ENCODE results near the gene PRSS50. TPM values are rescaled to one million over a fixed set of nuclear protein-coding genes. Genes with fewer than 3 reads are reported as not detected.

The PRSS50 gene
- total RNA-seq (2022; extraction: Qiagen RNA extraction; ENCODE audit: low read depth), result not detected in 5 replicates

GRCh38 chr3:46717447-46718231 is at the start of gene PRSS50:
PRSS50 (minus strand) TSS chr3:46717869; CDS start chr3:46717824, 45 bp downstream.

DNA sequence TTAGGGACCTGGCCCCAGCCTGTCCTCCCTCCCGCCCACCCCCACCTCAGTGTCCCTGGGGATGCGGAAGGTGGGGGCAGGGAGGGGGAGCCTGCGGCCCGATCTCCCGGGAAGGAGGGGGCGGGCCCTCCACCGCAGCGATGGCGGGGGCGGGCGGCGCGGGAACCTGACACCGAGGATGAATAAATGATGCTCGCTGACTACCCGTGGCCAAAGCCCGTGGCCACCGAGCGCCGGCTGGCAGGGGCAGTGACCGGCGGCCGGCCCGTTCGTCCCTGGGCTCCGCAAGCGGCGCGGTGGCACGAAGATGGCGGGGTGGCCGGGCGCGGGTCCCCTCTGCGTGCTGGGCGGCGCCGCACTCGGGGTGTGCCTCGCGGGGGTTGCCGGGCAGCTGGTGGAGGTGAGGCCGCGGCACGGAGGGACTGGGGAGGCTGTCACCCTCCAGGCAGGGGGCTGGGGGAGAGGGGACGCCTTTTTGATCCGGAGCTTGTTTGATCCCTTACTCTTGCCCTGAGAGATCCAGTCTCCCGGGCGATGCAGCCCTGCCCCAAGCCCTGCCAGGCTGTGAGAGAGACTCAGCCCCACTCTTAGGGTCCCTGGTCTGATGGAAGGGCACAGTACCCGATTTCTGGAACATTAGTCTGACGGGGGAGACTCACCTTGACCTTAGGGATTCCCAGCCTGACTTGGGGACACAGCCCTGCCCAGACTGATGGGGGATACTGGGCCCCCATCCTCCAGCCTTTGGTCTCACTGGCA is 16.3 kb downstream of the PRSS50 start, which contains the start of gene TMIE:
Gene TMIE (plus strand): TSS at position 212 of the 759 bp plus-strand sequence. CDS start 96 bp downstream, at position 308.

GRCh38 chr3:46693038-46693891 is 24.4 kb downstream of the PRSS50 start, which contains the start of gene ALS2CL:
ALS2CL (minus strand) TSS chr3:46693679; CDS start chr3:46689440, 4,239 bp downstream.

Other genes starting within 250 kb of the PRSS50 start
- gene RTP3, start 219.9 kb downstream of the PRSS50 start, total RNA-seq (2022; extraction: Qiagen RNA extraction; ENCODE audit: low read depth), result not detected in 5 replicates
- 0.04 TPM in 1 of 5 replicates, not detected in the others for gene LRRC2, start 151.6 kb downstream of the PRSS50 start, total RNA-seq (2022; extraction: Qiagen RNA extraction; ENCODE audit: low read depth)
- gene FAM240A, start 105.3 kb downstream of the PRSS50 start, total RNA-seq (2022; extraction: Qiagen RNA extraction; ENCODE audit: low read depth), result not detected in 5 replicates
- 6.1 to 7.2 TPM (median 6.8 TPM) in 5 replicates for gene ALS2CL, start 24.2 kb downstream of the PRSS50 start, total RNA-seq (2022; extraction: Qiagen RNA extraction; ENCODE audit: low read depth)
- 0.07 to 0.30 TPM (median 0.16 TPM) in 5 replicates for gene TMIE, start 16.5 kb downstream of the PRSS50 start, total RNA-seq (2022; extraction: Qiagen RNA extraction; ENCODE audit: low read depth)
- not detected in 5 replicates for gene MYL3, start 145.6 kb upstream of the PRSS50 start, total RNA-seq (2022; extraction: Qiagen RNA extraction; ENCODE audit: low read depth)
- 0.18 to 0.83 TPM (median 0.45 TPM) in 4 of 5 replicates, not detected in the other for gene PTH1R, start 159.9 kb upstream of the PRSS50 start, total RNA-seq (2022; extraction: Qiagen RNA extraction; ENCODE audit: low read depth)

All from A549 treated with DMSO at 1 μM for 4 hours (cell line).